ENCODE results near the gene NEK4. TPM values are rescaled to one million over a fixed set of nuclear protein-coding genes. Genes with fewer than 3 reads are reported as not detected.

NEK4 gene
- total and polyA plus RNA-seq, 10 of the 15 experiments (the other 5 are each of a cell fraction or from before 2014, with no cell fraction given): 7.0 to 29.1 (median 16.4) TPM

DNA sequence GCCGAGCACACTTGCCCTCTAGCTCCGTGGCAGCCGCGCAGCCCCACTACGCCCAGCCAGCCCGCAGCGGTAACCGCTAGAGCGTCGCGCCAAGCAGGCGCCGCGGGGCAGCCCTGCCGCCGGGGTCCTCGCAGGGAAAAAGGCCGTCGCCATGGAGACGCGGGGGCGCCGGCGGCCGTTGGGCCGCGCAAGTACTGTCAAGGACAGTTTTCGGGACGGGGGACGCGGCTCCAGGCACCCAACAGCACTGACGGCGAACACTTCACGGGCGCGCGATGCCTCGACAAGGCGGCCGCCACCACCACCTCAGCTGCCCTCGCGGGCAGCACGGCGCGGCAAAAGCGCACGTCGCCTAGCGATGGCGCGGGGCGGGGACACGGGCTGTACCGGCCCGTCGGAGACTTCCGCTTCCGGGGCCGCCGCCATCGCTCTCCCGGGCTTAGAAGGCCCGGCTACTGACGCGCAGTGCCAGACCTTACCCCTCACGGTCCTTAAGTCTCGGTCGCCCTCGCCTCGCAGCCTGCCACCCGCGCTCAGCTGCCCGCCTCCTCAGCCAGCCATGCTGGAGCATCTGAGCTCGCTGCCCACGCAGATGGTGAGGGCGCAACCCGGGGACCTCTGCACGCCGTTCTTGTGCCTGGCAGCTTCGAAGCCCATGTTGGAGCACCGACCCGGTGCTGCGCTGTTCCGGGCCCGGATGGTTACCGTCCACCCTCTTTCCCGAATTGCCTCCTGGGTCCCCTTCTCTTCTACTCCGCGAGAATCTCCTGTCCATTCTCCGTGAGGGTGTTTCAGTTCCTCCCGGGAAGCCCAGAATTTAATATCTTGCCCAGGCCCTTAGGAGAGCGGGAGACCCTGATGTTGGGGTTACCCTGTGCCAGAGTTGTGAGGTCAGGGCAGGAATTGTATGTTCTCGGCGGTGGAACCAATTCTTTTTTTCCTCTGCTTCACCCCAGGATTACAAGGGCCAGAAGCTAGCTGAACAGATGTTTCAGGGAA, 64.8 kb downstream of the NEK4 start, which contains the start of the genes GLT8D1 and SPCS1 (continued):
- TF ChIP-seq ZNF384 (IDR thresholded peaks at IDR 0.05; ENCODE audit: borderline replicate concordance, low read depth, low read length) (no peak), EP300 (IDR thresholded peaks at IDR 0.05; ENCODE audit: borderline replicate concordance in 1 of 2, control insufficient read depth in 1 of 2, low read depth in 2 of 2, low read length in 2 of 2) (no peak), KAT2A (conservative IDR thresholded peaks at IDR 0.05; ENCODE audit: control insufficient read depth, low read depth, low read length) (no peak), ZNF217 (IDR thresholded peaks at IDR 0.05) (no peak), CEBPB (IDR thresholded peaks at IDR 0.05; ENCODE audit: borderline replicate concordance in 1 of 2, low read depth in 2 of 2, low read length in 2 of 2) (no peak), MYC (IDR thresholded peaks at IDR 0.05; ENCODE audit: insufficient read depth, insufficient read length, insufficient replicate concordance, low read length, severe bottlenecking) (no peak), CREM (IDR thresholded peaks at IDR 0.05; ENCODE audit: low read depth) (peak; percentile 77; the same call in 1 of the 2 replicates), TAF1 (IDR thresholded peaks at IDR 0.05; ENCODE audit: borderline replicate concordance, low read depth, low read length) (peak; percentile 52; the same call in 1 of the 2 replicates), NBN (IDR thresholded peaks at IDR 0.05) (0 out of 2 replicates have a peak, but pooled peaks have one; percentile 49), USF2 (IDR thresholded peaks at IDR 0.05; ENCODE audit: borderline replicate concordance, low read depth, low read length) (no peak), SMARCA5 (IDR thresholded peaks at IDR 0.05) (no peak; the same call in none of the 2 replicates)
- TF ChIP-seq, protein P1, sequence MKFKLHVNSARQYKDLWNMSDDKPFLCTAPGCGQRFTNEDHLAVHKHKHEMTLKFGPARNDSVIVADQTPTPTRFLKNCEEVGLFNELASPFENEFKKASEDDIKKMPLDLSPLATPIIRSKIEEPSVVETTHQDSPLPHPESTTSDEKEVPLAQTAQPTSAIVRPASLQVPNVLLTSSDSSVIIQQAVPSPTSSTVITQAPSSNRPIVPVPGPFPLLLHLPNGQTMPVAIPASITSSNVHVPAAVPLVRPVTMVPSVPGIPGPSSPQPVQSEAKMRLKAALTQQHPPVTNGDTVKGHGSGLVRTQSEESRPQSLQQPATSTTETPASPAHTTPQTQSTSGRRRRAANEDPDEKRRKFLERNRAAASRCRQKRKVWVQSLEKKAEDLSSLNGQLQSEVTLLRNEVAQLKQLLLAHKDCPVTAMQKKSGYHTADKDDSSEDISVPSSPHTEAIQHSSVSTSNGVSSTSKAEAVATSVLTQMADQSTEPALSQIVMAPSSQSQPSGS (IDR thresholded peaks at IDR 0.05; ENCODE audit: low read length): no peak
- TF ChIP-seq, protein P2, sequence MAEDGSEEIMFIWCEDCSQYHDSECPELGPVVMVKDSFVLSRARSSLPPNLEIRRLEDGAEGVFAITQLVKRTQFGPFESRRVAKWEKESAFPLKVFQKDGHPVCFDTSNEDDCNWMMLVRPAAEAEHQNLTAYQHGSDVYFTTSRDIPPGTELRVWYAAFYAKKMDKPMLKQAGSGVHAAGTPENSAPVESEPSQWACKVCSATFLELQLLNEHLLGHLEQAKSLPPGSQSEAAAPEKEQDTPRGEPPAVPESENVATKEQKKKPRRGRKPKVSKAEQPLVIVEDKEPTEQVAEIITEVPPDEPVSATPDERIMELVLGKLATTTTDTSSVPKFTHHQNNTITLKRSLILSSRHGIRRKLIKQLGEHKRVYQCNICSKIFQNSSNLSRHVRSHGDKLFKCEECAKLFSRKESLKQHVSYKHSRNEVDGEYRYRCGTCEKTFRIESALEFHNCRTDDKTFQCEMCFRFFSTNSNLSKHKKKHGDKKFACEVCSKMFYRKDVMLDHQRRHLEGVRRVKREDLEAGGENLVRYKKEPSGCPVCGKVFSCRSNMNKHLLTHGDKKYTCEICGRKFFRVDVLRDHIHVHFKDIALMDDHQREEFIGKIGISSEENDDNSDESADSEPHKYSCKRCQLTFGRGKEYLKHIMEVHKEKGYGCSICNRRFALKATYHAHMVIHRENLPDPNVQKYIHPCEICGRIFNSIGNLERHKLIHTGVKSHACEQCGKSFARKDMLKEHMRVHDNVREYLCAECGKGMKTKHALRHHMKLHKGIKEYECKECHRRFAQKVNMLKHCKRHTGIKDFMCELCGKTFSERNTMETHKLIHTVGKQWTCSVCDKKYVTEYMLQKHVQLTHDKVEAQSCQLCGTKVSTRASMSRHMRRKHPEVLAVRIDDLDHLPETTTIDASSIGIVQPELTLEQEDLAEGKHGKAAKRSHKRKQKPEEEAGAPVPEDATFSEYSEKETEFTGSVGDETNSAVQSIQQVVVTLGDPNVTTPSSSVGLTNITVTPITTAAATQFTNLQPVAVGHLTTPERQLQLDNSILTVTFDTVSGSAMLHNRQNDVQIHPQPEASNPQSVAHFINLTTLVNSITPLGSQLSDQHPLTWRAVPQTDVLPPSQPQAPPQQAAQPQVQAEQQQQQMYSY (CRISPR knock-in tag; IDR thresholded peaks at IDR 0.05): no peak
- TF ChIP-seq, protein P3, sequence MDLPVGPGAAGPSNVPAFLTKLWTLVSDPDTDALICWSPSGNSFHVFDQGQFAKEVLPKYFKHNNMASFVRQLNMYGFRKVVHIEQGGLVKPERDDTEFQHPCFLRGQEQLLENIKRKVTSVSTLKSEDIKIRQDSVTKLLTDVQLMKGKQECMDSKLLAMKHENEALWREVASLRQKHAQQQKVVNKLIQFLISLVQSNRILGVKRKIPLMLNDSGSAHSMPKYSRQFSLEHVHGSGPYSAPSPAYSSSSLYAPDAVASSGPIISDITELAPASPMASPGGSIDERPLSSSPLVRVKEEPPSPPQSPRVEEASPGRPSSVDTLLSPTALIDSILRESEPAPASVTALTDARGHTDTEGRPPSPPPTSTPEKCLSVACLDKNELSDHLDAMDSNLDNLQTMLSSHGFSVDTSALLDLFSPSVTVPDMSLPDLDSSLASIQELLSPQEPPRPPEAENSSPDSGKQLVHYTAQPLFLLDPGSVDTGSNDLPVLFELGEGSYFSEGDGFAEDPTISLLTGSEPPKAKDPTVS (IDR thresholded peaks at IDR 0.05; ENCODE audit: low read depth, low read length): no peak
- TF ChIP-seq, protein P4, sequence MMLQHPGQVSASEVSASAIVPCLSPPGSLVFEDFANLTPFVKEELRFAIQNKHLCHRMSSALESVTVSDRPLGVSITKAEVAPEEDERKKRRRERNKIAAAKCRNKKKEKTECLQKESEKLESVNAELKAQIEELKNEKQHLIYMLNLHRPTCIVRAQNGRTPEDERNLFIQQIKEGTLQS (IDR thresholded peaks at IDR 0.05; ENCODE audit: borderline replicate concordance, extremely low read depth, low read depth, low read length): no peak
- TF ChIP-seq, protein P5, sequence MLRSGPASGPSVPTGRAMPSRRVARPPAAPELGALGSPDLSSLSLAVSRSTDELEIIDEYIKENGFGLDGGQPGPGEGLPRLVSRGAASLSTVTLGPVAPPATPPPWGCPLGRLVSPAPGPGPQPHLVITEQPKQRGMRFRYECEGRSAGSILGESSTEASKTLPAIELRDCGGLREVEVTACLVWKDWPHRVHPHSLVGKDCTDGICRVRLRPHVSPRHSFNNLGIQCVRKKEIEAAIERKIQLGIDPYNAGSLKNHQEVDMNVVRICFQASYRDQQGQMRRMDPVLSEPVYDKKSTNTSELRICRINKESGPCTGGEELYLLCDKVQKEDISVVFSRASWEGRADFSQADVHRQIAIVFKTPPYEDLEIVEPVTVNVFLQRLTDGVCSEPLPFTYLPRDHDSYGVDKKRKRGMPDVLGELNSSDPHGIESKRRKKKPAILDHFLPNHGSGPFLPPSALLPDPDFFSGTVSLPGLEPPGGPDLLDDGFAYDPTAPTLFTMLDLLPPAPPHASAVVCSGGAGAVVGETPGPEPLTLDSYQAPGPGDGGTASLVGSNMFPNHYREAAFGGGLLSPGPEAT (IDR thresholded peaks at IDR 0.05; ENCODE audit: low read depth): peak; percentile 70; the same call in 1 of the 2 replicates

Measured in GM12878 (cell line).